PC-3 (cell line): ENCODE measurements around the gene DET1. TPM values are rescaled to one million over a fixed set of nuclear protein-coding genes. Genes with fewer than 3 reads are reported as not detected.

Experiments used
- ATAC-seq: fragments of 200-7000 bp; cut with Tn5 transposase; 2 replicates; pipeline ENCODE4 v1.9.1; 2020; ENCODE audit warnings: mild to moderate bottlenecking, moderate library complexity
- BruUV-seq: library from RNA; stranded (reverse); fragments of 400-500 nt; replicated peaks from 2 replicates; lab custom pipeline; 2021; lab: Mats Ljungman, UMichigan
- CTCF ChIA-PET: fragments of 300-600 bp; sonication (Branson Sonifier 250); formaldehyde crosslinking; loops from one replicate; lab custom pipeline; 2022; ENCODE audit warnings: antibody characterized with exemption; lab: Charles Lee
- POLR2A ChIA-PET: fragments of 300-600 bp; sonication (Branson Sonifier 250); formaldehyde crosslinking; loops from one replicate; lab custom pipeline; 2022; ENCODE audit warnings: antibody characterized with exemption; ENCODE audit not compliant: unreplicated experiment; lab: Charles Lee
- DNase-seq: peaks from one replicate; pipeline ENCODE4 v3.0.0-alpha.2; 2015
- H2AFZ ChIP-seq: fragments of 300-600 bp; sonication (generic); 2 replicates; pipeline ENCODE4 v1.6.0; 2016; ENCODE audit warnings: antibody characterized with exemption, low read length
- H3F3A ChIP-seq: fragments of 300-600 bp; sonication (generic); one replicate; pipeline ENCODE4 v1.6.0; 2017; ENCODE audit warnings: antibody characterized with exemption, low read length, control low read depth, mild to moderate bottlenecking; ENCODE audit not compliant: unreplicated experiment
- H3K27ac ChIP-seq: fragments of 300-600 bp; sonication (generic); 2 replicates; pipeline ENCODE4 v1.5.1; 2016; ENCODE audit warnings: mild to moderate bottlenecking, low read length
- H3K27me3 ChIP-seq: fragments of 300-600 bp; sonication (generic); 2 replicates; pipeline ENCODE4 v1.6.1; 2016; ENCODE audit warnings: low read length, mixed read lengths
- H3K36me3 ChIP-seq: fragments of 300-600 bp; sonication (generic); 2 replicates; pipeline ENCODE4 v1.6.1; 2016; ENCODE audit warnings: low read depth, mixed run types, low read length, mixed read lengths
- H3K4me1 ChIP-seq: fragments of 300-600 bp; sonication (generic); 2 replicates; pipeline ENCODE4 v1.5.1; 2016; ENCODE audit warnings: low read length; ENCODE audit not compliant: insufficient read depth
- H3K4me2 ChIP-seq: fragments of 300-600 bp; sonication (generic); 2 replicates; pipeline ENCODE4 v1.6.0; 2016; ENCODE audit warnings: low read length
- H3K4me3 ChIP-seq: fragments of 300-600 bp; sonication (generic); 2 replicates; pipeline ENCODE4 v1.5.1; 2016; ENCODE audit warnings: mild to moderate bottlenecking, low read length, mixed read lengths
- H3K79me2 ChIP-seq: fragments of 300-600 bp; sonication (generic); 2 replicates; pipeline ENCODE4 v1.6.1; 2017; ENCODE audit warnings: low read length, mixed read lengths
- H3K9ac ChIP-seq: fragments of 300-600 bp; sonication (generic); 2 replicates; pipeline ENCODE4 v1.6.0; 2016; ENCODE audit warnings: mild to moderate bottlenecking, low read length
- H3K9me2 ChIP-seq: fragments of 300-600 bp; sonication (generic); replicated peaks from 2 replicates; pipeline ENCODE4 v1.6.1; 2016; ENCODE audit warnings: mixed run types, low read length, mixed read lengths
- H3K9me3 ChIP-seq: fragments of 300-600 bp; sonication (generic); 2 replicates; pipeline ENCODE4 v1.6.1; 2016; ENCODE audit warnings: low read length, mixed read lengths
- H4K20me1 ChIP-seq: fragments of 300-600 bp; sonication (generic); 2 replicates; pipeline ENCODE4 v1.6.1; 2016; ENCODE audit warnings: low read length, mixed read lengths
- EZH2 ChIP-seq: fragments of 300-600 bp; sonication (generic); IDR thresholded peaks from one replicate; pipeline ENCODE4 v1.6.1; 2017; ENCODE audit warnings: antibody characterized with exemption, mild to moderate bottlenecking, low read length; ENCODE audit not compliant: unreplicated experiment
- EZH2phosphoT487 ChIP-seq: fragments of 300-600 bp; sonication (generic); IDR thresholded peaks from 2 replicates; pipeline ENCODE4 v1.6.1; 2018; ENCODE audit warnings: mild to moderate bottlenecking, antibody characterized with exemption, low read length, borderline replicate concordance
- intact Hi-C: fragments of 100-400 bp; cut with micrococcal nuclease; formaldehyde crosslinking; loops from 2 replicates; pipeline ENCODE4 v1.9.0; 2023
- total RNA-seq: library from RNA; depleted of rRNA; stranded (reverse); fragments of >200 nt; gene quantifications from 2 replicates; pipeline ENCODE4 v1.2.3, GENCODE V29; 2014
- TF ChIP-seq, protein P1 (sequence below): fragments of 300-600 bp; sonication (generic); conservative IDR thresholded peaks from 2 replicates; pipeline ENCODE4 v1.5.1; 2017; ENCODE audit warnings: antibody characterized with exemption, low read depth, mild to moderate bottlenecking, low read length

Gene DET1
- total RNA-seq, 1 experiment from 2014 or later: 1.6 TPM

DNA sequence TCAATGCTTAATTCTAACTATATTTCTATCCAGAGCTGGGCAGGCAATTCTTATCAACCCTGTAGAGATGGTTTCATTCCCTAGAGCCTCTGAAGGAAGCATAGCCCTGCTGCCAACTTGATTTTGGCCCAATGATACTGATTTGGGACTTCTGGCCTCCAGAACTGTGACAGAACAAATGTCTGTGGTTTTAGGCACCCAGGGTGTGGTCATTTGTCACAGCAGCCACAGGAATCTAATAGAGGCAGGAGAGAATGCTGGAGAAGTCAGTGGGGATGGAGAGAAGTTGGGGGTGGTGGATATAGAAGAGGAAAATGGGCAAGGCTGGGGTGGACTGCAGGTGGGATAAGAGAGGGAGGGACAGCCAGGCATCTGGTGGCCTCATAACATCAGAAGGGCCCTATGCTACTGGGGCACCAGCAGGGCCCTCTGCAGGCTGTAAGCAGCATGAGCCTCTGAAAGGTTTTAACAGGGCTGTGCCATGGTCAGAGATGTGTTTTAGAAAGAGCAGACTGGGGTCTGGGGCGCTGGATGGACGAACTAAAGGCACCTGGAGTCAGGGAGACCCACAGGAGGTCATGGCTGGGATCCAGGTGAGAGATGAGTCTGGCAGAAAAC, 59.2 kb downstream of the DET1 start:
- no peaks in the 10 kb centered on the region for H3F3A ChIP-seq
- no peak for ATAC-seq
- POLR2A ChIA-PET: no interaction called here
- no peaks in the 10 kb centered on the region for H3K79me2 ChIP-seq
- no peaks in the 10 kb centered on the region for H3K9me3 ChIP-seq
- peaks cover 8% of the 10 kb centered on the region for H3K4me1 ChIP-seq
- intact Hi-C loops: no loop called here
- no peaks in the 10 kb centered on the region for H3K27me3 ChIP-seq
- no peak overlapping the region for H3K4me3 ChIP-seq
- no peaks in the 10 kb centered on the region for H3K9me2 ChIP-seq
- TF ChIP-seq EZH2phosphoT487 (no peak), EZH2 (no peak)
- TF ChIP-seq, protein P1, sequence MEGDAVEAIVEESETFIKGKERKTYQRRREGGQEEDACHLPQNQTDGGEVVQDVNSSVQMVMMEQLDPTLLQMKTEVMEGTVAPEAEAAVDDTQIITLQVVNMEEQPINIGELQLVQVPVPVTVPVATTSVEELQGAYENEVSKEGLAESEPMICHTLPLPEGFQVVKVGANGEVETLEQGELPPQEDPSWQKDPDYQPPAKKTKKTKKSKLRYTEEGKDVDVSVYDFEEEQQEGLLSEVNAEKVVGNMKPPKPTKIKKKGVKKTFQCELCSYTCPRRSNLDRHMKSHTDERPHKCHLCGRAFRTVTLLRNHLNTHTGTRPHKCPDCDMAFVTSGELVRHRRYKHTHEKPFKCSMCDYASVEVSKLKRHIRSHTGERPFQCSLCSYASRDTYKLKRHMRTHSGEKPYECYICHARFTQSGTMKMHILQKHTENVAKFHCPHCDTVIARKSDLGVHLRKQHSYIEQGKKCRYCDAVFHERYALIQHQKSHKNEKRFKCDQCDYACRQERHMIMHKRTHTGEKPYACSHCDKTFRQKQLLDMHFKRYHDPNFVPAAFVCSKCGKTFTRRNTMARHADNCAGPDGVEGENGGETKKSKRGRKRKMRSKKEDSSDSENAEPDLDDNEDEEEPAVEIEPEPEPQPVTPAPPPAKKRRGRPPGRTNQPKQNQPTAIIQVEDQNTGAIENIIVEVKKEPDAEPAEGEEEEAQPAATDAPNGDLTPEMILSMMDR: 0 out of 2 replicates have a peak, but pooled peaks have one; percentile 11
- BruUV-seq: no TSS peak
- H3K4me2 ChIP-seq: no peak overlapping the region
- CTCF ChIA-PET: interaction anchor here (0.6 kb wide), 1 partner anchor 25 kb away, joined by 5 read pairs; no protein-coding TSS in a partner anchor
- DNase-seq: peak; percentile 34
- H3K9ac ChIP-seq: no peak overlapping the region
- H4K20me1 ChIP-seq: no peaks in the 10 kb centered on the region
- no peak overlapping the region for H2AFZ ChIP-seq
- H3K27ac ChIP-seq: no peak overlapping the region
- no peaks in the 10 kb centered on the region for H3K36me3 ChIP-seq

DNA sequence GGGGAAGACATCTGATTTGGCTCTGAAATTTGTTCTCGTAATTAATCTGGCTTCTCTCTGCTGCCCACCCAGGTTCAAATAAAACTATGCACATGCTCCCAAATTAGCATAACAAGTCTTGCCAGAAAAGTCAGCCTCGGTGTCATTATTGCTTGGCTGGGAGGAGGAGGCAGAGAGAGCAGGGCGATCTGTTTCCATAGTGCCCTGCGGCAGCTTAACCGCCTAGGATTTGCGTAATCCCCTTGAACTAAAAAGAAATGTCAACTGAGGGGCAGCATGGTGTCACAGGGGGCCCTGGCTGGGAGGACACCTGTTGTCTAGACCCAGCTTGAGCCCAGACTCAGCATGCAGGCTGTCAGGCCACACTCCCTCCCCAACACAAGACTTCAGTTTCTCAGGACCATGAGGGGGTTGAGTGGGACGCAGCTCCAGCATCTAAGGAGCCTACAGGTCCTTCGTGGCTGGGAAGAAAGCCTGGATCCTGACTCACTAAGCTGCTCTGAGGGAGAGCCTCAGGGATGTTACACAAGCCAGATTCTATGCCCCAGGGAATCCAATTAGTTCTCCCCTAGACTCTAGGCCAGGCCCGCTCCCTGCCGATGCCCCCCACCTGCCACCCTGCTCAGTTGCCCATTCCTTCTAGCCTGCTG, 61.7 kb downstream of the DET1 start:
- Histone ChIP-seq H2AFZ (no peak overlapping the region), H3F3A (no peaks in the 10 kb centered on the region), H3K27me3 (no peaks in the 10 kb centered on the region), H3K36me3 (no peaks in the 10 kb centered on the region), H3K9me2 (no peaks in the 10 kb centered on the region), H3K4me2 (no peak overlapping the region), H3K27ac (no peak overlapping the region), H4K20me1 (no peaks in the 10 kb centered on the region), H3K79me2 (no peaks in the 10 kb centered on the region), H3K9ac (no peak overlapping the region), H3K9me3 (no peaks in the 10 kb centered on the region), H3K4me3 (no peak overlapping the region), H3K4me1 (peaks cover 8% of the 10 kb centered on the region)
- intact Hi-C loops: no loop called here
- TF ChIP-seq, protein P1: no peak
- no peak for TF ChIP-seq EZH2
- TF ChIP-seq EZH2phosphoT487: no peak
- DNase-seq (no peak), ATAC-seq (no peak)
- CTCF ChIA-PET: no interaction called here
- POLR2A ChIA-PET: no interaction called here
- no TSS peak for BruUV-seq

DNA sequence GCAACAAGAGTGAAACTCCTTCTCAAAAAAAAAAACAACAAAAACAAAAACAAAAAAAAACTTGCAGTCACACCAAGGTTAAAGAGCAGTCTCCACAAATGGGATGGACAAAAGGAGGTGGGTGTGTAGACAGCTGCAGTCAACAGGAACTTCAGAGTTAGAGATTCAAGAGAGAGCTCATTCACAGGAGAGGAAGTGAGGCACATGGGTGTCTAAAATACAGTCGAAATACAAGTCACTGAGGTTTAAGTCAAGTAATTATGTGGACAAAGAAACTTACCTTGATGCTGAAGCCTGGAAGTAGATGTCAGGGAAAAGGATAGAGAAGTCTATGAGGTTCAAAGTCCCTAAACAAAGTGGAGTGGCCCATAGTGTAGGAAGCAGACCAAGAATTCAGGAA, 64.2 kb downstream of the DET1 start:
- H3K36me3 ChIP-seq: peaks cover 12% of the 10 kb centered on the region
- TF ChIP-seq EZH2 (no peak), EZH2phosphoT487 (no peak)
- TF ChIP-seq, protein P1: no peak
- CTCF ChIA-PET: no interaction called here
- H4K20me1 ChIP-seq: no peaks in the 10 kb centered on the region
- intact Hi-C loops: no loop called here
- H3K4me2 ChIP-seq: no peak overlapping the region
- no peaks in the 10 kb centered on the region for H3F3A ChIP-seq
- DNase-seq (no peak), ATAC-seq (no peak)
- no peaks in the 10 kb centered on the region for H3K9me3 ChIP-seq
- no peaks in the 10 kb centered on the region for H3K9me2 ChIP-seq
- POLR2A ChIA-PET: no interaction called here
- H3K9ac ChIP-seq: no peak overlapping the region
- H3K27ac ChIP-seq: no peak overlapping the region
- no peak overlapping the region for H2AFZ ChIP-seq
- H3K79me2 ChIP-seq: no peaks in the 10 kb centered on the region
- no peak overlapping the region for H3K4me3 ChIP-seq
- peaks cover 2% of the 10 kb centered on the region; the same call in 1 of the 2 replicates for H3K4me1 ChIP-seq
- no peaks in the 10 kb centered on the region for H3K27me3 ChIP-seq
- no TSS peak for BruUV-seq
